Immature natural killer cell (primary cell): ENCODE measurements around the gene FMN1. TPM values are rescaled to one million over a fixed set of nuclear protein-coding genes. Genes with fewer than 3 reads are reported as not detected.

Source experiments
- DNase-seq, 3 donors: peaks; one replicate each; pipeline ENCODE4 v3.0.0; 2022; ENCODE audit warnings: mixed read lengths in 1 of 3
- H3K27ac Mint-ChIP-seq, 6 donors: one replicate each; pipeline ENCODE4 v1.8.0; 2020; ENCODE audit warnings: mixed read lengths in 6 of 6, mild to moderate bottlenecking in 5 of 6, inconsistent platforms in 4 of 6, moderate library complexity in 3 of 6
- H3K27me3 Mint-ChIP-seq, 3 donors: one replicate each; pipeline ENCODE4 v1.8.0; 2020 to 2021; ENCODE audit warnings: low read depth in 3 of 3, mild to moderate bottlenecking in 3 of 3, mixed read lengths in 3 of 3, moderate library complexity in 3 of 3, inconsistent platforms in 1 of 3
- H3K36me3 Mint-ChIP-seq, 3 donors: one replicate each; pipeline ENCODE4 v1.8.0; 2020; ENCODE audit warnings: mixed read lengths in 3 of 3, inconsistent platforms in 2 of 3, mild to moderate bottlenecking in 2 of 3
- H3K4me1 Mint-ChIP-seq, 2 donors: one replicate each; pipeline ENCODE4 v1.8.0; 2020; ENCODE audit warnings: inconsistent platforms in 2 of 2, mild to moderate bottlenecking in 2 of 2, mixed read lengths in 2 of 2, moderate library complexity in 1 of 2
- H3K4me3 Mint-ChIP-seq, 5 donors: one replicate each; pipeline ENCODE4 v1.8.0; 2020; ENCODE audit warnings: mild to moderate bottlenecking in 5 of 5, mixed read lengths in 5 of 5, inconsistent platforms in 3 of 5, moderate library complexity in 3 of 5
- H3K9me3 Mint-ChIP-seq, 6 donors: one replicate each; pipeline ENCODE4 v1.8.0; 2020; ENCODE audit warnings: mild to moderate bottlenecking in 6 of 6, mixed read lengths in 6 of 6, inconsistent platforms in 4 of 6, moderate library complexity in 3 of 6
- polyA plus RNA-seq, 3 donors: library from polyadenylated mRNA; unstranded; fragments of 300-500 nt; fragmentation: Illumina TruSeq; gene quantifications; one replicate each; pipeline ENCODE4 v1.2.3, GENCODE V29; 2021

The FMN1 gene
- polyA plus RNA-seq, 3 donors from 2014 or later: not detected

DNA sequence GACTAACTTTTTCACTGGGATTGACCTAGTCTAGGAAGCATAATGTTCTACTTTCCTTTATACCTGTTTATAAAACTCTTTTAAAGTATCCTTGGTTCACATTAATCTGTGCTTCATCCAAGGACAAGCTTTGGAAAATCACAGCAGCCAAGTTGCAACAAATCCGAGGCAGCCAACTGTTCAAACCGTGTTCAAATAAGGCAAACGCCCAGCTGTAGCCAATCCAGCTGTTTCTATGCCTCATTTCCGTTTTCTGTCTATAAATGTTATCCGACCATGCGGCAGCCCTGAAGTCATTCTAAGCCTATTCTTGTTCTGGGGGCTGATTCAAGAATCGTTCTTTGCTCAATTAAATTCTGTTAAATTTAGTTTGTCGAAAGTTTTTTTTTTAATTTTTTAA lies 78.3 kb downstream of the FMN1 start:
- Mint-ChIP-seq H3K4me1 (no peaks in the 10 kb centered on the region), H3K4me3 (no peak overlapping the region), H3K27me3 (peaks cover 1 to 5% (median 3%) of the 10 kb centered on the region in 3 donors), H3K9me3 (no peaks in the 10 kb centered on the region), H3K27ac (no peak overlapping the region), H3K36me3 (no peaks in the 10 kb centered on the region)
- no peak for DNase-seq

- Mint-ChIP-seq H3K4me3 (no peak overlapping the region), H3K27me3 (peaks cover 1 to 5% (median 3%) of the 10 kb centered on the region in 3 donors), H3K9me3 (no peaks in the 10 kb centered on the region), H3K4me1 (no peaks in the 10 kb centered on the region), H3K36me3 (no peaks in the 10 kb centered on the region), H3K27ac (no peak overlapping the region)
- no peak for DNase-seq
These were observed 79.2 kb downstream of the FMN1 start for GRCh38 chr15:33115191-33115861.

DNA sequence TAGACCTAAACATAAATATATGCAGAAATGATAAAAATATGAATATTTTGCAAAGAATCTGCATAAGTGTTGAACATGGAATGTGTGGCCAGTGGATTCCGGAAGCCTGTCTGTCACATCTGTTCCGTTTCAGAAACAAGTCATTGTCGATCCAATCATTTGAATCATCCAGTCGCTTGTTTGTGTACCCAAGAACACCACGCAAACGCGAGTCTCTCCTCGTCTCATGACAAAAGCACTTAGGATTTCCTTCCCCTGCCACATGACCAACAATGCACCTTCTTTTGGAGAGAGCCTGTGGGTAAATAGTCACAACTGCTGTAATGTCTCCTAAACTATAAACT lies 80.2 kb downstream of the FMN1 start:
- Mint-ChIP-seq H3K36me3 (no peaks in the 10 kb centered on the region), H3K4me3 (no peak overlapping the region), H3K4me1 (no peaks in the 10 kb centered on the region), H3K27ac (no peak overlapping the region), H3K27me3 (peaks cover 0 to 3% (median 1%) of the 10 kb centered on the region in 3 donors), H3K9me3 (no peaks in the 10 kb centered on the region)
- DNase-seq: no peak

DNA sequence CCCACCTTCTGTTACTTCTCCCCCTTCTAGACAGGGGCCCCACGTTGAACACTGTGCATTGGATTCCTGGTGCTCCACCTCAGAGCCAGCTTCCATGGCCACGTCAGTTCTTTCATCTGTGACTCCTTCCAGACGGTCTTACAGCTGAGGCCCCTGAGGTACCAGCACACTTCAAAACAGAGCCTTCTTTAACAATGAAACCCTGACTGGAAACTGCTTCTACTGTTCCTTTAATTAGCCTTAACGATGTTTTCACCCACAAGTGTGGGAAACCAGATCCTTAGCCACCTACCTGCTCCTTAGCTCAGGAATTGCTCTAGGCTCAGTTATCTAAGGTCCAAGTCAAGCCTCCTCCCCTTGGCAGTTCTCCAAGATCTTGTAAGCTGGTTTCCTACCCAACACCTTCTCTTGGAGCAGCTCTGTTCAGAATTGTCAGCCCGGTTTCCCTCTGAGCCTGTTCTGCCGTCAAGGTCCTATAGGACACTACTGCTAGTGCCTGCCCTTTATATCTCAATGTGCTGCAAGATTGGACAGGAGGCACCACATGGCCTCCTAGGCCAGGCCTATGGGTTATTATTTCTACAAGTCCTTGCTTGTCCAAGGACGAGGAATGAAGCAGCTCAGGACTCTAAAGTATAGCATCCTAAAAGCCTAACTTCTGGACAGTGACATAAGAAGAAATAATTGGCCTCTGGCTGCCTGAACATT lies 80.7 kb downstream of the FMN1 start:
- Mint-ChIP-seq H3K4me3 (no peak overlapping the region), H3K27me3 (peaks cover 0 to 2% (median 2%) of the 10 kb centered on the region in 3 donors), H3K9me3 (peaks cover 0 to under 1% (median 0%) of the 10 kb centered on the region in 6 donors), H3K36me3 (no peaks in the 10 kb centered on the region), H3K4me1 (no peaks in the 10 kb centered on the region), H3K27ac (no peak overlapping the region)
- no peak for DNase-seq

DNA sequence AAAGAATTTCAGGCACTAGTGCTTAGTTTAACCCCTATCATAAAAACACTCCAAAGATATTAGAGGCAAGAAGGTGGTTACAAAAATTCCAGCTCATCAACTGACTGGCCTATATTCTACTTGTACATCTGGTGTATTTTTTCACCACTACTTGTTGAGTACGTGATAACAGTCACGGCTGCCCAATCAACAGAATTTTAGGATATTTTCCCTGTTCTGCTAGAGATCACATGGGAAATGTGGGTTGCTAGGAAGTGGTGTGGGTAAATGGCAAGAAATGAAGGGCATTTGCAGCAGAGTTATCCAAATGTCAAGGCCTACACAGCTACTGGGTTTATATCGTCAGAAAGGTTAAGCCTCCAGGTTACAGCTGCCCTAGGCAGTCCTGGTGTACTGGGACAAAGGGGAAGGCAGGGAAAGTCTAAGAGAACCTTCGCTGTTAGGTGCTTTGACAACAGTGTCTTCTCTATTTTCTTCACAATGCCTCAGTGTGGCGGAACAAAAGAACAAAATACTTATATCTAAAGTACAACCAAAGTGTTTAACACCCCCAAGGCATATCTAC lies 81.9 kb downstream of the FMN1 start:
- Mint-ChIP-seq H3K27me3 (peaks cover 2 to 4% (median 3%) of the 10 kb centered on the region in 3 donors), H3K4me3 (no peak overlapping the region)

DNA sequence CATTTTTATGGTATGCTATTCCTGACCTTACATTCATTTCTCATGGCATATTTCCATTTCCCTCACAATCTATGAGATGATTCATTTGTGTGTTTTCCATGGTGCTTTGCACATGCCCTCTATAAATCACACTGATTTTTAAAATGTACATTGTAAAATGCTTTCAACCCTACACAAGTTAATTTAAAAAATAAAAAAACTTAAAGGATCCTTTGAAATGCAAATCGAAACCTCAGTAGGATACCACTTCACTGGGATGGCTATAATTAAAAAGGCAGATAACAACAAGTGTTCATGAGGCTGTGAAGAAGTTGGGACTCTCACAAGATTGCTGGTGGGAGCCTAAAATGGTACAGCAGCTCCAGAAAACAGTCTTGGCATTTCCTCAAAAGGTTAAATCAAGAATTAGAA lies 83.5 kb downstream of the FMN1 start:
- DNase-seq: no peak
- H3K9me3 Mint-ChIP-seq: peaks cover 0 to 6% (median 0%) of the 10 kb centered on the region in 6 donors
- H3K27ac Mint-ChIP-seq: no peak overlapping the region
- no peak overlapping the region for H3K4me3 Mint-ChIP-seq
- H3K27me3 Mint-ChIP-seq: peaks cover 2 to 6% (median 4%) of the 10 kb centered on the region in 3 donors
- H3K36me3 Mint-ChIP-seq: no peaks in the 10 kb centered on the region
- no peaks in the 10 kb centered on the region for H3K4me1 Mint-ChIP-seq

More for the DNA sequence above, 81.9 kb downstream of the FMN1 start:
- Mint-ChIP-seq H3K4me1 (no peaks in the 10 kb centered on the region), H3K36me3 (no peaks in the 10 kb centered on the region), H3K27ac (no peak overlapping the region), H3K9me3 (peaks cover 0 to 6% (median 0%) of the 10 kb centered on the region in 6 donors)
- DNase-seq: no peak

DNA sequence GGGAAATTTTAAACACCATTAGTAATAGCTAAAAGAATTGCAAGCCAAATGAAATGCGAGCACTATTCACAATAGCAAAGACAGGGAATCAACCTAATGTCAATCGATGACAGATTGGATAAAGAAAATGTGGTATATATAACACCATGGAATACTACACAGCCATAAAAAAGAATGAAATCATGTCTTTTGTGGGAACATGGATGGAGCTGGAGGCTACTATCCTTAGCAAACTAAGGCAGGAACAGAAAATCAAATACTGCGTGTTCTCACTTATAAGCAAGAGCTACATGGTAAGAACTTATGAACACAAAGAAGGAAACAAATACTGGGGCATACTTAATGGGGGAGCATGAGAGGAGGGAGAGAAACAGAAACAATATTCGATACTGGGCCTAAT lies 85.2 kb downstream of the FMN1 start:
- Mint-ChIP-seq H3K4me3 (no peak overlapping the region), H3K9me3 (peaks cover 0 to 6% (median 0%) of the 10 kb centered on the region in 6 donors), H3K27me3 (peaks cover 2 to 10% (median 4%) of the 10 kb centered on the region in 3 donors), H3K36me3 (no peaks in the 10 kb centered on the region), H3K27ac (no peak overlapping the region), H3K4me1 (peaks cover 4 to 9% of the 10 kb centered on the region in 2 donors)
- DNase-seq: no peak

DNA sequence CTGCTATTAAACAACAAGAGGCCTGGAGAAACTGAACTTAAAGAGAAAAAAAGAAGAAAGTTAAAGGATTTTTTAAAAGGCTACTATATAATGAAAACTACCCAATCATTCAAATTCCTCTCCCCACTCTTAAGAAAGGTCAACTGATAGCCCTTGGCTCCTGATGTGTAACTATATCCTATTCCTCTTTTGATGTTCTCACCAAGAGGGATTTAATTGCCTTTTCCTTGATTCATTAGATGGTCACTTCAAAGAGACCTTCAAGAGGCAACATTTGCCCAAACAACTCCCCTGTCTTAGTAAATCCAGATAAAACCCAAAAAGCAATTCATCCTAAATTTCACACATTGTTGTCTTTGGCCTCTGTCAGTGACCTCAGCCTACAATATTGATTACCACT lies 86.0 kb downstream of the FMN1 start:
- Mint-ChIP-seq H3K9me3 (peaks cover 0 to 6% (median 0%) of the 10 kb centered on the region in 6 donors), H3K4me3 (no peak overlapping the region), H3K36me3 (no peaks in the 10 kb centered on the region), H3K4me1 (peaks cover 7 to 17% of the 10 kb centered on the region in 2 donors), H3K27ac (no peak overlapping the region), H3K27me3 (peaks cover 0 to 10% (median 4%) of the 10 kb centered on the region in 3 donors)
- DNase-seq: no peak

GRCh38 chr15:33107950-33108349 lies 86.6 kb downstream of the FMN1 start:
- Mint-ChIP-seq H3K4me3 (no peak overlapping the region), H3K27ac (no peak overlapping the region), H3K4me1 (peaks cover 7 to 19% of the 10 kb centered on the region in 2 donors), H3K9me3 (peaks cover 0 to 6% (median 0%) of the 10 kb centered on the region in 6 donors), H3K36me3 (no peaks in the 10 kb centered on the region), H3K27me3 (peaks cover 0 to 10% (median 3%) of the 10 kb centered on the region in 3 donors)
- no peak for DNase-seq

DNA sequence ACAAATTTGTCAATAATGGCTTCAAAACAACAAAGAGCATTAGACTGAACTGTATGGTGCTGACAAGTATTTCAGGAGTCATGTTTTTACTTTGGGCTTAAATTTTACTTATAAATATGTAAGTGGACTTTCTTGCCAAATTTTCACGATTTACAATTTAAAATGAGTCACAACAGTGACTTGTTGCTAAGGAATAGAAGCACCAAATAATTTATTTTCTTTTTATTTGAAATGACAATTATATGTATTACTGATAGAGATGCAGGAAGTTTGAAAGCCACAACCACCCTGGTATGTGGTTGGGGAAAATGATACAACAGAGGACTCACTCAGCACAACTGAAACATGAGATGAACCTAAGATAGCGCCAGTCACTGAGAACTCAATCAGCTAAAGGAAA lies 90.3 kb downstream of the FMN1 start:
- H3K27ac Mint-ChIP-seq: peak overlapping the region in 3 of 6 donors; percentile 57 to 88 (median 76)
- H3K4me3 Mint-ChIP-seq: peak overlapping the region in 3 of 5 donors; percentile 36 to 65 (median 51)
- DNase-seq: peak in 1 of 3 donors; percentile 14
- peaks cover 0 to 6% (median 0%) of the 10 kb centered on the region in 6 donors for H3K9me3 Mint-ChIP-seq
- H3K27me3 Mint-ChIP-seq: peaks cover 0 to 14% (median 3%) of the 10 kb centered on the region in 3 donors
- H3K4me1 Mint-ChIP-seq: peaks cover 7 to 19% of the 10 kb centered on the region in 2 donors
- no peaks in the 10 kb centered on the region for H3K36me3 Mint-ChIP-seq

DNA sequence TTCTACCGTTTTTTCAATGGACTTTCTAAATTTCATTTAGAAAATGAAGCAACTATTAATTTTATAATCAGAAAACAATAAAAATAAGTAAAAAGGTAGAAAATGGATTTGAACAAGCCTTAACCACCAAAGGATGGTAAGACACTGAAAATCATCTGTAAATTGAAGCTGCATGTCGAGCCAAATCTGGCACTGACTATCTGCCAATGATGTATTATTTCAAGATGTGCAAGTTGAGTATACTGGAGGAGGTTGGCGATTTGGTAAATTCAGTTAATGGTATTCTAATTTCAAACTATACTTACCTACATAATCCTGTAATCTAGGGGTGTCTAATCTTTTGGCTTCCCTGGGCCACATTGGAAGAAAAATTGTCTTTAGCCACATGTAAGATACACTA lies 93.5 kb downstream of the FMN1 start:
- no peak for DNase-seq
- peaks cover 0 to 5% (median 0%) of the 10 kb centered on the region in 6 donors for H3K9me3 Mint-ChIP-seq
- peaks cover 0 to 9% (median 0%) of the 10 kb centered on the region in 3 donors for H3K27me3 Mint-ChIP-seq
- H3K4me1 Mint-ChIP-seq: peaks cover 7 to 19% of the 10 kb centered on the region in 2 donors
- no peak overlapping the region for H3K4me3 Mint-ChIP-seq
- no peak overlapping the region for H3K27ac Mint-ChIP-seq
- H3K36me3 Mint-ChIP-seq: no peaks in the 10 kb centered on the region

- Mint-ChIP-seq H3K9me3 (peaks cover 0 to 5% (median 0%) of the 10 kb centered on the region in 6 donors), H3K4me3 (no peak overlapping the region), H3K27ac (no peak overlapping the region), H3K4me1 (peaks cover 7 to 18% of the 10 kb centered on the region in 2 donors), H3K36me3 (no peaks in the 10 kb centered on the region), H3K27me3 (peaks cover 0 to 8% (median 0%) of the 10 kb centered on the region in 3 donors)
- no peak for DNase-seq
These were observed 94.2 kb downstream of the FMN1 start for GRCh38 chr15:33100314-33100713.

DNA sequence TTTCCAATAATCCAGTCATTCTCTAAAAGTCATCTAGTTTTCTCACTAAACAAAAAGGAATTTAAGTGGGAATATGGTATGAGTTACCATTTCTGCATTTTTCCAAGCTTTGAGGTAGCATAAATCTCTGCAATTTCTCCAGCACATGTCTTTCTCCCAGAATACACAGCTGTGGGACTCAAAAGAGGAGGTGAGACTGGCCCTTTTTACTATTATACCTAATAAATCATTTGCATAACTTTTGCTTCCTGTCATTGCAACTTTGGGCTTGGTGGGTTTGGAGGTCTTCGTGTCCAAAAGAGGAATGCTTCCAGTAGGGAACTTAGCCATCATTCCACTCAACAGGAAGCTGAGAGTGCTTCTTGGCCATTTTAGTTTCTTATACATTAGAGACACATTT lies 94.8 kb downstream of the FMN1 start:
- no peaks in the 10 kb centered on the region for H3K36me3 Mint-ChIP-seq
- H3K27ac Mint-ChIP-seq: no peak overlapping the region
- peaks cover 0 to 5% (median 0%) of the 10 kb centered on the region in 6 donors for H3K9me3 Mint-ChIP-seq
- H3K4me3 Mint-ChIP-seq: no peak overlapping the region
- peaks cover 0 to 4% (median 0%) of the 10 kb centered on the region in 3 donors for H3K27me3 Mint-ChIP-seq
- peaks cover 7 to 12% of the 10 kb centered on the region in 2 donors for H3K4me1 Mint-ChIP-seq
- DNase-seq: no peak

DNA sequence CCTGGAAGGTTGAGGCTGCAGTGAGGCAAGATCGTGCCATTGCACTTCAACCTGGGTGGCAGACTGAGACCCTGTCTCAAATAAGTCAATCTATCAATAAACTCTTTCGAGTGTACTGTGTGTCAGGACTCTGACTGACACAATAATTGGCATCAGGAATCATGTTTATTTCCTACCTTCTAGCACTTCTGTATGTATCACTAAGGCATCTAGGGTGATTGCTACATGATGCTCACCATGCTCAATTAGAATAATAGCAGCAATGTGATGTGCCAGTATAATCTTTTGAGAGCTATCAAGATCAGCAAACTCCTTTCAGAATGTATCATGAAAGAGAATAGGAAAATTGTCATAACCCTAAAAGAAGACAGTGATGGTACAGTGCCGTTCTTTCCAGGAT lies 95.3 kb downstream of the FMN1 start:
- Mint-ChIP-seq H3K4me3 (no peak overlapping the region), H3K36me3 (no peaks in the 10 kb centered on the region), H3K27me3 (peaks cover 0 to 4% (median 0%) of the 10 kb centered on the region in 3 donors), H3K27ac (no peak overlapping the region), H3K4me1 (peaks cover 2 to 8% of the 10 kb centered on the region in 2 donors), H3K9me3 (peaks cover 0 to 5% (median 0%) of the 10 kb centered on the region in 6 donors)
- DNase-seq: no peak
